ENCODE data around the gene NNAT.

The NNAT gene

DNA sequence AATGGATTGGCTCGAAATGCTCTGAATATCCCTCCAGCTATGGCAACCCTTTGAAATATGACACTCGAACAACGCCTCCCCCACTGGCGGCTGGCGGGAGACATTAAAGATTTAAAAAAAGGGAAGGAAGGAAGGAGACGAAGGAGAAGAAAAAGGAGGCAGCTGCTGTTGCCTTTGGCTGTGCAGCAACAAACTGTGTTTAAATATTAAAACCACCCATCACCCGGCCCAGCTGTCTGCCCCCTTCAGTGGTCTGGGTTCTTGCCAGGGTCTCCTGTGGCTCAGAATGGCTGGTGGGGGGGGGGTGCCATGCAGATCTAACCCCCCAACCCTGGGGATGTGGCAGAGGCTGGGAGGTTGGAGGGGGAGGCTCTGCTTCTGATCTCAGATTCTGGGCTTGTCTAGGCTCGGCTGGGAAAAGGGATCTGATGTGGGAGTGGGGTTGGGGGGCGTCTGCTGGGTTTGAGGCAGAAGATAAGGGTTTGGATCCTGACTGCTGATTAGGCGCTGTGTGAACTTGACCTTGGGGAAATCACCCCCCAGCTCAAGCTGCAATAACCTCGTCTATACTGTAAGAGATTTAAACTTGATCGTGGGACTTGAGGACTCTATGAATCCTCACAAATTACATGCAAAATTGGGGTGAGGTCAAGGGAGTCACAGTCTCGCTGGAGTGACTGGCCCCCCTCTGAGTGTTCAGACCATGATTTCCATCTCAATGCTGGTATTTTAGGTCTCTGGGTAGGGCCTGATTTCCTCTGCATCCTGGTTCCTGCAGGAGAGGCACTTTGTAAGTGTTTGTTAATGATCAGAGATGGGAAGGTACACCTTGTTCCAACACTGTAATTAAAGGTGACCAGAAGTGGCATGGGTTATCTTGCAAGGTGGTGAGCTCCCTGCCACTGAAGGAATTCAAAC, 46.9 kb downstream of the NNAT start:
- DNase-seq: peak; percentile 29

DNA sequence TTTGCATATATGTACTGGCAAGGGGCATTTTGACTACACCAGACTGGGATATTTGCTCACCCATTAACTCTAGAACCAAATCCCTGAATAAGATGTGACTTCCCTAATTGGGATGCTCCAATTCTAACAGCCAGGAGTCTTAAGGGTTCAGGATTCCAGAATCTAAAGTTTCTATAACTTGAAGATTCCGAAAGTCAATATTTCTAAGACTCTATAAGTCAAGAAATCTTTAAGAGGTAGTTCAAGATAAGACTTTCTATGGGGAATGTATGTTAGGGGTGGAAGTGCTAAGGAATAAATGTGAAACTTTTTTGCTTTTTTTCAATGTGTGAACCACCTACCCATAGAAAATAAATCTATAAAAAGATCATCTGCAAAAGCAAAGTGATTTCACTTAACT, 49.4 kb downstream of the NNAT start:
- no peak for DNase-seq

DNA sequence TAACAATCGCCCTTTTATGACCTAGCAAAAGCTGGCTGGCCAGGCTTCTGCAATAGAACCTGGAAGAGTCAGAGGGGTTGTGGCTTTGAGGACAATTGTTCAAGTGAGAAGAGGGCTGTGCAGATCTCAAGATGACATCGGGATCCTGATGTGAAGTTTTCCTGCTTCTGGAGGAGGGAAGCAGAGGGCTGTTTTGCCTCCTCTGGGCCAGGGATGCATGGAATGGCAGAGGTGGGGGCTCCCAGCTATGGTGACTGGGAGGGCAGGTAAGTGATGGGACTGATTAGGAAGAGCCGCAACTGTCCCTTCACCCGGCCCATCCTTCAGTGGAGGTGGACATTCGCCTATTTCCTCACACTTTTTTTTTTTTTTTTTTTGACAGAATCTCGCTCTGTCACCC, 50.0 kb downstream of the NNAT start:
- no peak for DNase-seq

Measured in GF-D8 (cell line).